Cardiac muscle cell (in vitro differentiated cells and primary cell): ENCODE results near the gene MAP3K10. TPM values are rescaled to one million over a fixed set of nuclear protein-coding genes. Genes with fewer than 3 reads are reported as not detected.

ENCODE experiments used
- DNase-seq, 2 donors: peaks; one replicate each; pipeline versions ENCODE4 v3.0.0 to v3.0.0-alpha.2; 2010 to 2017; ENCODE audit warnings: low read depth in 1 of 2, low spot score in 1 of 2
- H3K27ac ChIP-seq: fragments of 200-600 bp; sonication (generic); 2 replicates; pipeline ENCODE4 v1.5.1; 2016
- H3K27me3 ChIP-seq: fragments of 200-600 bp; sonication (generic); 2 replicates; pipeline ENCODE4 v1.6.0; 2016; ENCODE audit warnings: control low read depth
- H3K36me3 ChIP-seq: fragments of 200-600 bp; sonication (generic); 2 replicates; pipeline ENCODE4 v1.5.1; 2016; ENCODE audit warnings: control low read depth
- H3K4me1 ChIP-seq: fragments of 200-600 bp; sonication (generic); 2 replicates; pipeline ENCODE4 v1.8.1; 2017; ENCODE audit warnings: low read depth, mild to moderate bottlenecking, mixed run types
- H3K4me3 ChIP-seq: fragments of 200-600 bp; sonication (generic); 2 replicates; pipeline ENCODE4 v1.5.1; 2016; ENCODE audit warnings: mild to moderate bottlenecking
- H3K9me3 ChIP-seq: fragments of 200-600 bp; sonication (generic); 2 replicates; pipeline ENCODE4 v1.5.1; 2017; ENCODE audit warnings: low read depth, mild to moderate bottlenecking, control low read depth
- CTCF ChIP-seq: IDR thresholded peaks from 2 replicates; pipeline ENCODE4 v1.5.1; 2012; ENCODE audit warnings: low read depth, mild to moderate bottlenecking, low read length
- polyA plus RNA-seq: library from polyadenylated mRNA; unstranded; fragments of >200 nt; fragmentation: Nextera tagmentation; extraction: Ambion mirVana; gene quantifications from 2 replicates; pipeline ENCODE4 v1.2.1, GENCODE V29; 2016
- total RNA-seq: library from RNA; depleted of rRNA; stranded (reverse); fragments of >200 nt; gene quantifications from 2 replicates; pipeline ENCODE4 v1.2.3, GENCODE V29; 2016

Gene MAP3K10
- total and polyA plus RNA-seq, 2 experiments from 2014 or later = 10.0 to 30.5 TPM

DNA sequence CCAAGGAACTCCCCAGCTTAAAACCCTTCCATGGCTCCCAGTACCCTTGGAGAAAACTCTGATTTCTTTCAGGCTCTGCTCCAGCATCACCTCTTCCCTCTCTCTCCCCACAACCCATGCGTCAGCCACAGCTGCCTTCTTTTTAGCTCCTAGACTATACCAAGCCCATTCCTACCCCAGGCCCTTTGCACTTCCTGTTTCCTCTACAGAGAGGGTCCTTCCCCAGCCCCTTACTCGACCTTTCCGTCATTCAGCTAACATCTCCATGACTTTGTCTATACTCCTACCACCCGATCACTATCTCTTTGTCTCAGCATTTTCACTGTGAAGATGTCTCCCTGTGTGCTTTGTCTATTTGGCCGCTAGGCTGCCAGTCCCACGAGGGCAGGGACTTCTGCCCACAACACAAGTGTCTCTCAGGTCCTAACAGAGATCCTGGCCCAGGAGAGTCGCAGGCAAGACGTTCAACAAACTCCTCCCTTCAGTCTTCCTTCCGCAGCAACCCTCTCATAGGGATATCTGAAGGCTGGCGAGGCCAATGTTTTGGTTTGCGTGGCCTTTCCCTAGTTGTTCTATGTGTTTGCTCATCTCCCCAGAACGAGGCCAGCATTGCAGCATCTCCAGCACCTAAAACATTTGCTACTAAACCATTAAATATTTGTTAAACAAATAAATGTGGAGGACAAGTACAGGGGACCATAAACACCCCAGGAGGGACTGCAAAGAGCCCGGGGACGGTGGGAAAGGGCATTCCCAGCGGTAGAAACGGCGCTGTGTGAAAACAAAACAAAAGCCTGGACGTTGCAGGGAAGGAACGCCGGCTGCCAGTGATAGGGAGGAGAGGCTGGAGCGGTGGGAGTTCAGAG, 34.4 kb downstream of the MAP3K10 start:
- no peak for DNase-seq
- Histone ChIP-seq H3K36me3 (no peaks in the 10 kb centered on the region), H3K4me3 (no peak overlapping the region), H3K27me3 (peaks cover 26% of the 10 kb centered on the region), H3K4me1 (no peaks in the 10 kb centered on the region), H3K27ac (no peak overlapping the region), H3K9me3 (no peaks in the 10 kb centered on the region)
- no peak for TF ChIP-seq CTCF

- H3K36me3 ChIP-seq = no peaks in the 10 kb centered on the region
- H3K27me3 ChIP-seq = peaks cover 11% of the 10 kb centered on the region
- H3K9me3 ChIP-seq = no peaks in the 10 kb centered on the region
- DNase-seq = no peak
- H3K27ac ChIP-seq = no peak overlapping the region
- no peak for TF ChIP-seq CTCF
- peaks cover 11% of the 10 kb centered on the region for H3K4me1 ChIP-seq
- H3K4me3 ChIP-seq = no peak overlapping the region
Observed at GRCh38 chr19:40228346-40228745, 37.1 kb downstream of the MAP3K10 start.

DNA sequence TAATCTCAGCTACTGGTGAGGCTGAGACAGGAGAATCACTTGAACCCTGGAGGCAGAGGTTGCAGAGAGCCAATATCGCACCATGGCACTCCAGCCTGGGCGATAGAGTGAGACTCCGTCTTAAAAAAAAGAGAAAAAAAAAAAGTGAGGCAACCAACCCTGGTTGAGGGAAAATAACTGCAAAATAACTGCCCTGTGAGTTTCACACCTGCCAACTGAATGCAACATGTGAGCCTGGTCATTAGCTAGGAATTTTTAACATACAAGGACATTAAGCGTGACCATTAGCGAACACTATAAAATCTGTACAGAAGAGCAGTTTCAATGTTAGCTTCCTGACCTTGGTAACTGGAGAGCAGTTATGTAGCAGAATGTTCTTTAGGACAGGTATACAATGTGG, 37.6 kb downstream of the MAP3K10 start:
- H3K27ac ChIP-seq = no peak overlapping the region
- no peak for TF ChIP-seq CTCF
- DNase-seq = no peak
- peaks cover 6% of the 10 kb centered on the region for H3K27me3 ChIP-seq
- peaks cover 11% of the 10 kb centered on the region for H3K4me1 ChIP-seq
- no peaks in the 10 kb centered on the region for H3K9me3 ChIP-seq
- no peak overlapping the region for H3K4me3 ChIP-seq
- no peaks in the 10 kb centered on the region for H3K36me3 ChIP-seq

GRCh38 chr19:40229484-40229883, 38.3 kb downstream of the MAP3K10 start:
- Histone ChIP-seq H3K27ac (no peak overlapping the region), H3K4me3 (no peak overlapping the region), H3K4me1 (peaks cover 11% of the 10 kb centered on the region), H3K36me3 (no peaks in the 10 kb centered on the region), H3K9me3 (no peaks in the 10 kb centered on the region), H3K27me3 (no peaks in the 10 kb centered on the region)
- DNase-seq = no peak
- TF ChIP-seq CTCF = no peak

- no peaks in the 10 kb centered on the region for H3K9me3 ChIP-seq
- no peak overlapping the region for H3K4me3 ChIP-seq
- peaks cover 11% of the 10 kb centered on the region for H3K4me1 ChIP-seq
- H3K36me3 ChIP-seq = no peaks in the 10 kb centered on the region
- TF ChIP-seq CTCF = no peak
- H3K27ac ChIP-seq = no peak overlapping the region
- no peaks in the 10 kb centered on the region for H3K27me3 ChIP-seq
- DNase-seq = no peak
Observed at GRCh38 chr19:40229926-40230417, 38.7 kb downstream of the MAP3K10 start.
